HFF-Myc (cell line): Measurements from ENCODE around the gene GSG1L.

Source experiments
- DNase-seq: peaks from one replicate; pipeline ENCODE4 v3.0.0-alpha.2; 2011; ENCODE audit warnings: low read depth; ENCODE audit errors: extremely low read depth
- H3K4me3 ChIP-seq: replicated peaks from 2 replicates; pipeline ENCODE4 v1.5.1; 2011; ENCODE audit warnings: low read depth, mild to moderate bottlenecking, control low read depth, low read length
- TF ChIP-seq, protein P1 (sequence below): IDR thresholded peaks from 2 replicates; pipeline ENCODE4 v1.5.1; 2012; ENCODE audit warnings: mild to moderate bottlenecking, low read depth, low read length, control low read depth; ENCODE audit errors: missing control alignments

Gene GSG1L

DNA sequence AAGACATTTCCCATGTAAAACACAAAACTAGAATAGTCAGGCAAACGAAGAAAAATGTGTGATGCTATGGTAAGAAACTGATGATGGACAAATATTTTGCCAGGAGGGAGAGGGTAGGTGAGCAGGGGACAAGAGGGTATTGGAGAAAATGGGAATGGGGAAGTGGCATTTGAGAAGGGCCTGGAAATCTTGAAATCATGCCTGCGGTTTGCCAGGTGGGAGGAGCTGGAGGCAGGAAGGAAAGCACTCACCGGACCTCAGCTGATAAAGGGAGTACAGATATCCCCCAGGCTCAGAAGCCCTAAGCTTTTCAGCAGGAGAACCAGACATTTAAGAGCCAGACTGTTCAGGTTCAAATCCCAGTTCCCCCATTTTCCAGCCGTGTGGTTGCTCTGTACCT, 103.6 kb downstream of the GSG1L start:
- no peak overlapping the region for H3K4me3 ChIP-seq
- TF ChIP-seq, protein P1, sequence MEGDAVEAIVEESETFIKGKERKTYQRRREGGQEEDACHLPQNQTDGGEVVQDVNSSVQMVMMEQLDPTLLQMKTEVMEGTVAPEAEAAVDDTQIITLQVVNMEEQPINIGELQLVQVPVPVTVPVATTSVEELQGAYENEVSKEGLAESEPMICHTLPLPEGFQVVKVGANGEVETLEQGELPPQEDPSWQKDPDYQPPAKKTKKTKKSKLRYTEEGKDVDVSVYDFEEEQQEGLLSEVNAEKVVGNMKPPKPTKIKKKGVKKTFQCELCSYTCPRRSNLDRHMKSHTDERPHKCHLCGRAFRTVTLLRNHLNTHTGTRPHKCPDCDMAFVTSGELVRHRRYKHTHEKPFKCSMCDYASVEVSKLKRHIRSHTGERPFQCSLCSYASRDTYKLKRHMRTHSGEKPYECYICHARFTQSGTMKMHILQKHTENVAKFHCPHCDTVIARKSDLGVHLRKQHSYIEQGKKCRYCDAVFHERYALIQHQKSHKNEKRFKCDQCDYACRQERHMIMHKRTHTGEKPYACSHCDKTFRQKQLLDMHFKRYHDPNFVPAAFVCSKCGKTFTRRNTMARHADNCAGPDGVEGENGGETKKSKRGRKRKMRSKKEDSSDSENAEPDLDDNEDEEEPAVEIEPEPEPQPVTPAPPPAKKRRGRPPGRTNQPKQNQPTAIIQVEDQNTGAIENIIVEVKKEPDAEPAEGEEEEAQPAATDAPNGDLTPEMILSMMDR, result no peak
- DNase-seq, result no peak

DNA sequence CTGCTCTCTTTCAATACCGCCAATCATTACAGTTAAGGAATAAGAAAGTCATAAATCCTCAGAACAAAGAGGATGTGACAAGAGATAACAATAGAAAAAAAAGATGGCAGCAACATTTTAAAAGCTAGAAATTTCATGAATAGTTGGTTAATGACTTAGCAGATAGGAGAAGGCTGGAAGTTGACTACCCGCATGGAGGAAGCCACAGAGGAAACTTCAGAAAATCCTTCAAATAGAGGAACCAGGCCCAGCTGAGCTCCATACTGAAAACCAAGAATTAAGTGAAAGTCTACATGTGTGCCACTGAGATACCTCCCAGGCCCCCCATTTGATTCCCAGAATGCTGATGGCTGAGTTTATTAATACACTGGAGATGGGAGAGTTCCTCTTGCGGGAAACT, 109.3 kb downstream of the GSG1L start:
- no peak for DNase-seq
- TF ChIP-seq, protein P1, result no peak
- no peak overlapping the region for H3K4me3 ChIP-seq

DNA sequence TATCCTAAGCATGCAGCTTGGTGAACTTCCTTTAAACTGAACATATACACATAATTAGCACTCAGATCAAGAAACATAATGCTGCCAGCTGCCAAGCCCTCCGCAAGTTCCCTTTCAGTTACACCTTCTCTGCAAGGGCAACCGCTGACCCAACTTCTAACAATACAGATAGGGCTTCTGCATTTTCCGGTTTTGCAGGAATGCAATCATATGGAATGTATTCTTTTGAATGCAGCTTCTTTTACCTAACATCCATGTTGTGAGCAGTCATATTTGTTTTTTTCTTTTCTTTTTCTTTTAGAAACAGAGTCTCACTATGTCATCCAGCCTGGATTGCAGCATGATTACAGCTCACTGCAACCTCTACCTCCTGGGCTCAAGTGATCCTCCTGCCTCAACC, 110.7 kb downstream of the GSG1L start:
- DNase-seq, result no peak
- TF ChIP-seq, protein P1, result no peak

DNA sequence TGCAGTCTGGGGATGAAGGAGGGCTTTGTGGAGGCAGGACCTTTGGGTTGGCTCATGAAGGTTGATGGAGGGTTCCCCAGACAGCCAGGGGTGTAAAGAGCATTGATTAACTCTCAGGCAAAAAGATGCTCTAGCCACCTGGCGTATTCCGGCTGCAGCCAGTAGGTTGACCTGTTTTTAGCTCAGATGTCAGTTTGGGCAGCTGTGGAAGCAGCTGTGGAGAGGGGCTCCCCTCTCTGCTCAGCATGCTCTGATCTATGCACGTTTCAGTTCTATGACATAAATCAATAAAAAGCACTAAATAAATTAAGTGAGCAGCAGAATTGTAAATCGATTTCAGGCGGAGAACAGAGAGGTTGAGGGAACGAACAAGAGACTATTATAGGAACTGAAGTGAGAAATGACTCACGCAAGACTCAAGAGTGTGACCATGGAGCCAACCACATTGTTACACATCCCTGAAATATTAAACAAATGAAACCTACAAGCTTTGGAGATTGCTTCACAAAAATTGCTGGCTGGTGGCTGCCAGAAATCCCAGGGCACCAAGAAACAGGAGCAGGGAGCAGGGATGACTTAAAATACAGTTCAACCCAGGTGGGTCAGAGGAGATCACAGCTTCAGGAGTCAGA, 111.9 kb downstream of the GSG1L start:
- no peak for DNase-seq
- TF ChIP-seq, protein P1, result no peak
- no peak overlapping the region for H3K4me3 ChIP-seq

More for the DNA sequence above, 110.7 kb downstream of the GSG1L start:
- no peak overlapping the region for H3K4me3 ChIP-seq

DNA sequence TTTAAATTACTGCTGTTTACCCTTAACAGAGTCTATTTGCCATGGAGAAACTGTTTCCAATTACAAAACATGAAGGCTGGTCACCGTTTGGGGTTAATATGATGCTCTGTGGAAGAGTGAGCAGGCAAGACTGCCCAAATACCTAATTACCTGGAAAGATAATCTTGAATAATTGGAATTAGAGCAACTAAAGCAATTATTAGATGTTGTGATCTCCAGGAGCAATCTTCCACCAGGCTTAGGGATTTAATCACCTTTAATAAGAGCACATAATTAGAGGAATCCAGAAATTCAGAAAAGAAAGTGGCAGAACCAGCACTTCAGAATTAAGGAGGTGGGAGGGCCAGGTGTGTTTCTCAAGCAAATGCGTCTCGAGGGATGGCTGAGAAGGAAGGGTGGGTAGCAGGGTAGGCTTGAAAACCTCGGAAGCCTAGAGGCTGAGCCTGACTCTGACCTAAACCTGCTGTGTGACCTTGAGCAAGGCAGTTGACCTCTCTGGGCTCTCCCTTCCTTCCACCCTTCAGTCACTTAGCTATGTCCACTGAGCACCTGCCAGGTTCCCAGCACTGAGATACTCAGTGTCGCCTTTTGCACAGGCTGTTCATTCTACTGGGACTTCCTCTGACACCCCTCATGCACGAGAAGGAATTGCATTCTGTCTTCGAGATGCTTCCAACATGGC, 113.2 kb downstream of the GSG1L start:
- TF ChIP-seq, protein P1, result no peak

DNA sequence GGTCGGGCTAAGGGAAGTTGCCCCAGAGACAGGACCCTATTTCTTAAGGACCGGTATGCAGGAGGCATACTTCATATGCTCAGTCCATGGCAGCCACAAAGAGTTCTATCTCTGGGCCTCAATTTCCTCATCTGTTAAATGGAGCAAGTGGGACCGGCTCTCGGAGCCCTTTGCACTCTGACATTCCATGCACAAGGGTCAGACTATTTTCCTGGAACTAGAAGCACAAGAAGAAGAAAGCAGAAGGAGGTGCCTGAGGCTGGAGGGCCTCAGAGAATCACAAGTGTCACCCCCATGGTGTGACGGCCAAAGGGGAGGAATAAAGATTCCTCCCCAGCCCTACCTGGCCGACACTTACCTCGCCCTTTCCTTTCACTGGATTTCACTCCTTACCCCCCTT, 115.8 kb downstream of the GSG1L start:
- TF ChIP-seq, protein P1, result no peak
- no peak overlapping the region for H3K4me3 ChIP-seq
- no peak for DNase-seq

More for the DNA sequence above, 113.2 kb downstream of the GSG1L start:
- DNase-seq, result no peak
- no peak overlapping the region for H3K4me3 ChIP-seq
